Measurements from ENCODE around the gene EIF4B. TPM values are rescaled to one million over a fixed set of nuclear protein-coding genes. Genes with fewer than 3 reads are reported as not detected.
"Not testable (repeated sequence)": the region's sequence is repeated elsewhere in the genome, so short reads cannot be mapped to it uniquely, and the experiment has no call there.

Gene EIF4B
- total RNA-seq, 3 donors from 2014 or later (not counting 1 experiment from before 2014, with no cell fraction given) = 505 to 537 (median 518) TPM

DNA sequence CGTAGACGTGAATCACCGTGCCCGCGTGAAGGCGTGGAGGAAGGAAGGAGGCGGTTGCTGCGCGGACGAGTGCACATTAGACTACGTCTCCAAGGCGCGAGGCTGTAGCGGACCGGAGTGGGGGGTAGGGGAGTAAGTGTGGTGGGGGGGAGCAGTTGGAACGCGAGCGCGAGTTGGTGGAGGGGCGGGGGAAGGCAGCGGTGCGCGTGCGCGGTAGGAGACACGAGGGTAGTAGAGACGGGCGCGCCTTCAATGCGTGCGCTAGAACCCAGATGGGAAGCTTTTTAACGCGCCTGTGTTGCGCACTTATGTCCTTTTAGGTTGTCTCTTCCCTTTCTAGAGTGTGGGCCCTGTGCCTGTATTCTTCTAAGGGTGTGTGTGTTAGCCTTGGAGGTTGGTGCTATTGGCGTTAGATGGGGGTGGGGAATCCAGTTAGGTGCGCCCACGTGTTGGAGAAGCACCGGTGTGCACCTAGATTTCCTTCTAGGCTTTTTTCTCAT lies 604 bp downstream of the EIF4B start:
- H3K4me1 Mint-ChIP-seq = peaks cover 43% of the 10 kb centered on the region in 2 donors
- Histone ChIP-seq H3K27me3 (ENCODE audit: control insufficient read depth, insufficient read depth, low read length) (no peaks in the 10 kb centered on the region), H3K27ac (ENCODE audit: low read length) (peak overlapping the region; percentile 89), H3K4me3 (ENCODE audit: low read length) (peak overlapping the region; percentile 100), H3K4me1 (ENCODE audit: control insufficient read depth, insufficient read depth, low read length) (peaks cover 27% of the 10 kb centered on the region), H3K9me3 (ENCODE audit: control insufficient read depth, insufficient read depth, low read length) (no peaks in the 10 kb centered on the region), H3K36me3 (ENCODE audit: control insufficient read depth, insufficient read depth, low read length) (peaks cover 6% of the 10 kb centered on the region)
- peak; percentile 61 to 89 for DNase-seq
- intact Hi-C loops (cut with micrococcal nuclease) = loop anchor here (5.0 kb wide), 1 partner anchor 40 kb away; no protein-coding TSS in a partner anchor
- H3K27ac Mint-ChIP-seq = peak overlapping the region; percentile 97 to 99
- no peak for TF ChIP-seq CTCF (IDR thresholded peaks at IDR 0.05)
- peak overlapping the region; percentile 97 for H3K4me3 Mint-ChIP-seq
- H3K36me3 Mint-ChIP-seq = no peaks in the 10 kb centered on the region
- under 1% methylated on average over 38 of the region's 38 CpGs for WGBS (ENCODE audit: insufficient coverage)
- no peaks in the 10 kb centered on the region for H3K9me3 Mint-ChIP-seq
- H3K27me3 Mint-ChIP-seq (ENCODE audit: low read depth in 2 of 2) = no peaks in the 10 kb centered on the region
- ATAC-seq = peak; percentile 24 to 29 (median 25)

DNA sequence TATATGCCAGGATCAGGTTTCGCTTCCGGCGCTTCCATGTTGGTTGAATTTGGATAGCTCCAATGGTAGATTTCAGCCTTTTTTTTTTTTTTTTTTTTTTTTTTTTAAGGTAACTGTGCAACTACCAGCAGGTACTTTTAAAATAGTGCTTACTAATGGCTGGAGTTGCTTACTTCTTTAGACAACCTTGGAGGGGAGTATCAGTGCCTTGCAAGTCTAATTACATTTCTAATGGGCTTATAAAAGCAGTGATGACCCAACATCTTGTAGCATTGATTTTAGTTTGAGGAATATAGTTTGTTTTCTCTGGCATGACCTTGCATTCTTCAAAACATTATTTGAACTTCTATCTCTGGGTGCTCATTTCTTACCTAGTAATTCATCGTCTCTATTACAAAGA lies 1.1 kb downstream of the EIF4B start:
- Histone ChIP-seq H3K9me3 (ENCODE audit: control insufficient read depth, insufficient read depth, low read length) (no peaks in the 10 kb centered on the region), H3K4me3 (ENCODE audit: low read length) (peak overlapping the region; percentile 100), H3K4me1 (ENCODE audit: control insufficient read depth, insufficient read depth, low read length) (peaks cover 27% of the 10 kb centered on the region), H3K27ac (ENCODE audit: low read length) (no peak overlapping the region), H3K27me3 (ENCODE audit: control insufficient read depth, insufficient read depth, low read length) (no peaks in the 10 kb centered on the region), H3K36me3 (ENCODE audit: control insufficient read depth, insufficient read depth, low read length) (peaks cover 6% of the 10 kb centered on the region)
- ATAC-seq (no peak), DNase-seq (no peak)
- Mint-ChIP-seq H3K27me3 (ENCODE audit: low read depth in 2 of 2) (no peaks in the 10 kb centered on the region), H3K36me3 (no peaks in the 10 kb centered on the region), H3K9me3 (no peaks in the 10 kb centered on the region), H3K27ac (peak overlapping the region; percentile 97 to 99), H3K4me3 (peak overlapping the region; percentile 97), H3K4me1 (peaks cover 45% of the 10 kb centered on the region in 2 donors)
- TF ChIP-seq CTCF (IDR thresholded peaks at IDR 0.05) = no peak
- intact Hi-C loops (cut with micrococcal nuclease) = loop anchor here (5.0 kb wide), 1 partner anchor 40 kb away; no protein-coding TSS in a partner anchor
- WGBS (ENCODE audit: insufficient coverage) = 50% methylated on average over 3 of the region's 4 CpGs

DNA sequence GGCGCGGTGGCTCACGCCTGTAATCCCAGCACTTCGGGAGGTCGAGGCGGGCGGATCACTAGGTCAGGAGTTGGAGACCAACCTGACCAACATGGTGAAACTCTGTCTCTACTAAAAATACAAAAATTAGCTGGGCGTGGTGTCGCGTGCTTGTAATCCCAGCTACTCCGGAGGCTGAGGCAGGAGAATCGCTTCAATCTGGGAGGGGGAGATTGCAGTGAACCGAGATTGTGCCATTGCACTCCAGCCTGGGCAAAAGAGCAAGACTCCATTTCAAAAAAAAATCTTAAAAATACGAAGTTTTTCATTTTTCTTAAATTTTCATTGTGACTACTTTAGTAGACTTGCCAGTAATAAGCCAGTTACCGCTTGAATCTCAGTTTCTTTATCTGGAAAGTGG lies 2.5 kb downstream of the EIF4B start:
- not testable (repeated sequence) for DNase-seq; H3K27me3 ChIP-seq (ENCODE audit: control insufficient read depth, insufficient read depth, low read length); H3K4me3 ChIP-seq (ENCODE audit: low read length); H3K9me3 Mint-ChIP-seq; H3K9me3 ChIP-seq (ENCODE audit: control insufficient read depth, insufficient read depth, low read length); H3K36me3 ChIP-seq (ENCODE audit: control insufficient read depth, insufficient read depth, low read length); H3K36me3 Mint-ChIP-seq; H3K4me3 Mint-ChIP-seq; H3K27ac ChIP-seq (ENCODE audit: low read length); H3K27me3 Mint-ChIP-seq (ENCODE audit: low read depth in 2 of 2); ATAC-seq
- peaks cover 27% of the 10 kb centered on the region for H3K4me1 ChIP-seq (ENCODE audit: control insufficient read depth, insufficient read depth, low read length)
- 85% methylated on average over 15 of the region's 15 CpGs for WGBS (ENCODE audit: insufficient coverage)
- intact Hi-C loops (cut with micrococcal nuclease) = loop anchor here (5.0 kb wide), 1 partner anchor 39 kb away; no protein-coding TSS in a partner anchor
- Mint-ChIP-seq H3K27ac (peak overlapping the region in 1 of 2 donors; percentile 97), H3K4me1 (peaks cover 45 to 50% of the 10 kb centered on the region in 2 donors)

DNA sequence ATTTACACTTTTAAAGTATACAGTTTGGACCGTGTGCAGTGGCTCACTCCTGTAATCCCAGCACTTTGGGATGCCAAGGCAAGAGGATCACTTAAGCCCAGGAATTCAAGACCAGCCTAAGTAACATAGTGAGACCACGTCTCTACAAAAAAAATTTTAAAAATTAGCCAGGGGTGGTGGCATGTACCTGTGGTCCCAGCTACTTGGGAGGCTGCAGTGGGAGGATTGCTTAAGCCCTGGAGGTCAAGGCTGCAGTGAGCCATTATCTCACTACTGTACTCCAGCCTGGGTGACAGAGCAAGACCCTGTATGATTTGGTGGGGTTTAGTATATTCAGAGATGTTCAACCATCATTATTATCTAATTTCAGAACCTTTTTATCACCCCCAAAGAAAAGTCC lies 4.7 kb downstream of the EIF4B start:
- peak overlapping the region in 1 of 2 donors; percentile 63 for H3K27ac Mint-ChIP-seq
- no peak for ATAC-seq
- Histone ChIP-seq H3K27me3 (ENCODE audit: control insufficient read depth, insufficient read depth, low read length) (no peaks in the 10 kb centered on the region), H3K27ac (ENCODE audit: low read length) (no peak overlapping the region), H3K4me1 (ENCODE audit: control insufficient read depth, insufficient read depth, low read length) (peaks cover 19% of the 10 kb centered on the region), H3K36me3 (ENCODE audit: control insufficient read depth, insufficient read depth, low read length) (peaks cover 9% of the 10 kb centered on the region), H3K4me3 (ENCODE audit: low read length) (no peak overlapping the region), H3K9me3 (ENCODE audit: control insufficient read depth, insufficient read depth, low read length) (no peaks in the 10 kb centered on the region)
- H3K36me3 Mint-ChIP-seq = no peaks in the 10 kb centered on the region
- no peaks in the 10 kb centered on the region for H3K27me3 Mint-ChIP-seq (ENCODE audit: low read depth in 2 of 2)
- H3K4me1 Mint-ChIP-seq = peaks cover 54 to 63% of the 10 kb centered on the region in 2 donors
- intact Hi-C loops (cut with micrococcal nuclease) = no loop called here
- 100% methylated on average over 2 of the region's 2 CpGs for WGBS (ENCODE audit: insufficient coverage)
- H3K9me3 Mint-ChIP-seq = no peaks in the 10 kb centered on the region
- H3K4me3 Mint-ChIP-seq = no peak overlapping the region
- no peak for TF ChIP-seq CTCF (IDR thresholded peaks at IDR 0.05)
- DNase-seq = no peak

All from natural killer cell (primary cell).